ENCODE data around the gene FRMD8. TPM values are rescaled to one million over a fixed set of nuclear protein-coding genes. Genes with fewer than 3 reads are reported as not detected.
A peak's percentile ranks its signal among the peaks of the same experiment; 100 is the strongest.
"Not testable (repeated sequence)": the region's sequence is repeated elsewhere in the genome, so short reads cannot be mapped to it uniquely, and the experiment has no call there.

The FRMD8 gene
- total RNA-seq, 1 donor: 77.6 TPM

GRCh38 chr11:65412271-65413076 lies 26.0 kb downstream of the FRMD8 start:
- no peak for DNase-seq (ENCODE audit: low read depth in 2 of 3, low spot score in 2 of 3)

- not testable (repeated sequence) for DNase-seq (ENCODE audit: low read depth in 2 of 3, low spot score in 2 of 3)
These were observed 26.7 kb downstream of the FRMD8 start for GRCh38 chr11:65413077-65413664.

- DNase-seq (ENCODE audit: low read depth in 2 of 3, low spot score in 2 of 3): no peak
These were observed 28.5 kb downstream of the FRMD8 start for GRCh38 chr11:65414776-65415498.

- no peak for DNase-seq (ENCODE audit: low read depth in 2 of 3, low spot score in 2 of 3)
These were observed 29.3 kb downstream of the FRMD8 start for GRCh38 chr11:65415499-65416340.

GRCh38 chr11:65416341-65416824 lies 29.9 kb downstream of the FRMD8 start:
- peak; percentile 84 to 90 (median 84) for DNase-seq (ENCODE audit: low read depth in 2 of 3, low spot score in 2 of 3)

- DNase-seq (ENCODE audit: low read depth in 2 of 3, low spot score in 2 of 3): no peak
These were observed 30.6 kb downstream of the FRMD8 start for GRCh38 chr11:65416841-65417701.

- peak in 1 of 3 donors; percentile 50 for DNase-seq (ENCODE audit: low read depth in 2 of 3, low spot score in 2 of 3)
These were observed 31.4 kb downstream of the FRMD8 start for GRCh38 chr11:65417702-65418430.

- DNase-seq (ENCODE audit: low read depth in 2 of 3, low spot score in 2 of 3): no peak
These were observed 31.9 kb downstream of the FRMD8 start for GRCh38 chr11:65418431-65418680.

- peak in 2 of 3 donors; percentile 98 to 99 for DNase-seq (ENCODE audit: low read depth in 2 of 3, low spot score in 2 of 3)
These were observed 32.4 kb downstream of the FRMD8 start for GRCh38 chr11:65418681-65419459.

- no peak for DNase-seq (ENCODE audit: low read depth in 2 of 3, low spot score in 2 of 3)
These were observed 33.0 kb downstream of the FRMD8 start for GRCh38 chr11:65419460-65419771.

GRCh38 chr11:65419772-65420481 lies 33.5 kb downstream of the FRMD8 start:
- DNase-seq (ENCODE audit: low read depth in 2 of 3, low spot score in 2 of 3): peak in 1 of 3 donors; percentile 75

GRCh38 chr11:65420506-65420905 lies 34.1 kb downstream of the FRMD8 start:
- DNase-seq (ENCODE audit: low read depth in 2 of 3, low spot score in 2 of 3): no peak

- peak; percentile 66 to 94 (median 90) for DNase-seq (ENCODE audit: low read depth in 2 of 3, low spot score in 2 of 3)
These were observed 34.7 kb downstream of the FRMD8 start for GRCh38 chr11:65420979-65421793.

GRCh38 chr11:65421794-65422632 lies 35.6 kb downstream of the FRMD8 start:
- peak; percentile 74 to 96 (median 93) for DNase-seq (ENCODE audit: low read depth in 2 of 3, low spot score in 2 of 3)

GRCh38 chr11:65422633-65423515 lies 36.4 kb downstream of the FRMD8 start, which contains the start of gene NEAT1:
NEAT1 (plus strand) TSS chr11:65422798.
- DNase-seq (ENCODE audit: low read depth in 2 of 3, low spot score in 2 of 3): peak; percentile 82 to 94 (median 94)
